Adrenal gland (tissue), 12 donors: ENCODE results near the gene RAD51B. TPM values are rescaled to one million over a fixed set of nuclear protein-coding genes. Genes with fewer than 3 reads are reported as not detected.

ENCODE experiments used
- DNase-seq, 7 donors: peaks; one replicate each; pipeline ENCODE4 v3.0.0-alpha.2; 2019 to 2020
- H3K27ac ChIP-seq, 5 donors: fragments of 200-600 bp; sonication (generic) in 4 of 5; 1 replicate in 3 of 5; 2 replicates in 2 of 5; pipeline versions ENCODE4 v1.5.1 to v1.8.0; 2016 to 2020; ENCODE audit warnings: mild to moderate bottlenecking in 1 of 5
- H3K27me3 ChIP-seq: fragments of 200-600 bp; 2 replicates; pipeline ENCODE4 v1.8.0; 2021
- H3K36me3 ChIP-seq, 2 donors: fragments of 200-600 bp; replicated peaks in 1 of 2; 1 replicate in 1 of 2; 2 replicates in 1 of 2; pipeline versions ENCODE4 v1.5.1 to v1.8.0; 2018 to 2022
- H3K4me1 ChIP-seq, 2 donors: fragments of 200-600 bp; replicated peaks in 1 of 2; 1 replicate in 1 of 2; 2 replicates in 1 of 2; pipeline versions ENCODE4 v1.5.1 to v1.8.0; 2018 to 2021
- H3K4me3 ChIP-seq, 4 donors: fragments of 200-600 bp; sonication (generic) in 3 of 4; one replicate each; pipeline ENCODE4 v1.5.1; 2016 to 2018
- H3K9me3 ChIP-seq, 3 donors: fragments of 200-600 bp; sonication (generic) in 1 of 3; replicated peaks in 1 of 3; 1 replicate in 2 of 3; 2 replicates in 1 of 3; pipeline versions ENCODE4 v1.5.1 to v1.8.0; 2016 to 2021
- POLR2A ChIP-seq, 2 donors: fragments of 450-650 bp; IDR thresholded peaks; one replicate each; pipeline ENCODE4 v1.6.1; 2017; ENCODE audit warnings: antibody characterized with exemption in 2 of 2, mild to moderate bottlenecking in 2 of 2, moderate library complexity in 1 of 2
- WGBS, 4 donors: extraction: QIAGEN DNeasy Blood & Tissue Kit in 2 of 4; methylation state at CpG; one replicate each; pipeline versions ENCODE4 v1.1.5 to v1.1.7; 2013 to 2017; 5-methylcytosine and 5-hydroxymethylcytosine counted together
- intact Hi-C, 2 donors: fragments of 100-400 bp; cut with DNase I; formaldehyde crosslinking; loops; one replicate each; pipeline versions ENCODE4 v1.14.1 to v1.15.0; 2022 to 2023
- polyA plus RNA-seq, 3 donors: library from polyadenylated mRNA; stranded (reverse); fragments of 200-250 nt in 2 of 3; fragments of 350-450 nt in 1 of 3; fragmentation: Illumina TruSeq in 1 of 3; extraction: RNeasy Lipid Tissue Mini Kit (QIAGEN cat#74804) in 1 of 3; gene quantifications; one replicate each; pipeline ENCODE4 v1.2.3, GENCODE V29; 2013 to 2014
- total RNA-seq, 9 donors: library from RNA; depleted of rRNA in 4 of 9; stranded (reverse); fragments of >200 nt in 4 of 9; fragments of 120-200 nt in 1 of 9; fragmentation: NEBNext Ultra II Directional in 1 of 9; extraction: Animal tissue kit (Norgen Biotek cat#: 25700) in 1 of 9; gene quantifications; one replicate each; pipeline versions ENCODE4 v1.1.0 to v1.2.4, GENCODE V29; 2013 to 2023
- TF ChIP-seq, protein P1 (sequence below), 6 experiments: fragments of 450-650 bp in 4 of 6; fragments of 200-600 bp in 2 of 6; sonication (generic) in 1 of 6; IDR thresholded peaks; 1 replicate in 5 of 6; 2 replicates in 1 of 6; pipeline versions ENCODE4 v1.5.1 to v1.8.0; 2016 to 2021; ENCODE audit warnings: antibody characterized with exemption in 6 of 6, mild to moderate bottlenecking in 2 of 6, moderate library complexity in 1 of 6
- donor health status: healthy with polysubstance abuse.
- donor health status: Bipolar disorder and iron deficiency.
- donor health status: DM: yes; HTN: yes; CAD: no.
- donor health status: DM: no; HTN: no; CAD: no.
- donor health status: DM: no; HTN: no; CAD: no.
- donor health status: DM: yes; HTN: yes; CAD: no.

RAD51B gene
- total and polyA plus RNA-seq, 12 donors, result 2.3 to 24.6 (median 12.4) TPM

- no peak overlapping the region for H3K4me3 ChIP-seq
- no peak for DNase-seq
- no peak overlapping the region for H3K27ac ChIP-seq
- H3K36me3 ChIP-seq, result no peaks in the 10 kb centered on the region
- WGBS, 4 donors, result 90 to 94% (median 94%) methylated on average over 3 of the region's 3 CpGs
- peaks cover 23 to 28% of the 10 kb centered on the region in 2 donors for H3K4me1 ChIP-seq
- no peaks in the 10 kb centered on the region for H3K27me3 ChIP-seq
- no peaks in the 10 kb centered on the region for H3K9me3 ChIP-seq
- TF ChIP-seq, protein P1, sequence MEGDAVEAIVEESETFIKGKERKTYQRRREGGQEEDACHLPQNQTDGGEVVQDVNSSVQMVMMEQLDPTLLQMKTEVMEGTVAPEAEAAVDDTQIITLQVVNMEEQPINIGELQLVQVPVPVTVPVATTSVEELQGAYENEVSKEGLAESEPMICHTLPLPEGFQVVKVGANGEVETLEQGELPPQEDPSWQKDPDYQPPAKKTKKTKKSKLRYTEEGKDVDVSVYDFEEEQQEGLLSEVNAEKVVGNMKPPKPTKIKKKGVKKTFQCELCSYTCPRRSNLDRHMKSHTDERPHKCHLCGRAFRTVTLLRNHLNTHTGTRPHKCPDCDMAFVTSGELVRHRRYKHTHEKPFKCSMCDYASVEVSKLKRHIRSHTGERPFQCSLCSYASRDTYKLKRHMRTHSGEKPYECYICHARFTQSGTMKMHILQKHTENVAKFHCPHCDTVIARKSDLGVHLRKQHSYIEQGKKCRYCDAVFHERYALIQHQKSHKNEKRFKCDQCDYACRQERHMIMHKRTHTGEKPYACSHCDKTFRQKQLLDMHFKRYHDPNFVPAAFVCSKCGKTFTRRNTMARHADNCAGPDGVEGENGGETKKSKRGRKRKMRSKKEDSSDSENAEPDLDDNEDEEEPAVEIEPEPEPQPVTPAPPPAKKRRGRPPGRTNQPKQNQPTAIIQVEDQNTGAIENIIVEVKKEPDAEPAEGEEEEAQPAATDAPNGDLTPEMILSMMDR (IDR thresholded peaks at IDR 0.05), result no peak
- no peak for TF ChIP-seq POLR2A (IDR thresholded peaks at IDR 0.05)
- intact Hi-C loops, result no loop called here
Observed at GRCh38 chr14:68448252-68448902, 628.8 kb downstream of the RAD51B start.

DNA sequence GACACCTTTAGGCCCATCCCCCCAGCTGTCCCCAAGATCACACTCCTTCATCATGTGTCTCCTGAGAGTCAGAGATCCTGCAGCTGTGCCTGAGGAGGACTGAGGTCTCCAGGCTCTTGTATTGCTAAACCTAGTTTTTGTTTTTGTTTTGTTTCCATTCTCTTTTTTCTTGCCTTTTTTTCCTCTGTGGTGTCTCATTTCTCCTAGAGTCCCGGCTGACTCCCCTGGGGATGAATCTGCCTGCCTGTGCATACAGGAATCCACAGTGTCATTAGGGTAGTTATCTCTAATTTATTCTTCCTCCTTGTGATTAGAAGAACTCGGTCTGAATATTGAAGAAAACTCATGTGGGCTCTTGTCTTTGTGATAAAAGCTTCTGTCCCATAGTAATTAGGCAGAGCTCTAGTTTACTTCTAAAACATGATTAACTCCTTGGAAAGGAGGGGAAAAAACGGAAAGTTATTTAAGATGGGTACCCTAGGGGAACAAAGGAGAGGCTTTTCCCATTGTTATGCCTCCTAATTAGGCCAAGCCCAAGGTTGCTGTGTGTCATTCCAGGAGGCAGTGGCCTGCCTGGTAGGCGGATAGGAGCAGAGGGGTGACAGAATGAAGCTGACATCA lies 630.1 kb downstream of the RAD51B start:
- Histone ChIP-seq H3K9me3 (no peaks in the 10 kb centered on the region), H3K36me3 (no peaks in the 10 kb centered on the region), H3K27me3 (no peaks in the 10 kb centered on the region), H3K4me3 (no peak overlapping the region), H3K4me1 (peaks cover 19 to 20% of the 10 kb centered on the region in 2 donors), H3K27ac (no peak overlapping the region)
- no peak for DNase-seq
- intact Hi-C loops, result no loop called here
- TF ChIP-seq POLR2A (IDR thresholded peaks at IDR 0.05), result no peak
- TF ChIP-seq, protein P1 (IDR thresholded peaks at IDR 0.05), result no peak
- WGBS, 4 donors, result 33 to 54% (median 47%) methylated on average over 4 of the region's 4 CpGs

DNA sequence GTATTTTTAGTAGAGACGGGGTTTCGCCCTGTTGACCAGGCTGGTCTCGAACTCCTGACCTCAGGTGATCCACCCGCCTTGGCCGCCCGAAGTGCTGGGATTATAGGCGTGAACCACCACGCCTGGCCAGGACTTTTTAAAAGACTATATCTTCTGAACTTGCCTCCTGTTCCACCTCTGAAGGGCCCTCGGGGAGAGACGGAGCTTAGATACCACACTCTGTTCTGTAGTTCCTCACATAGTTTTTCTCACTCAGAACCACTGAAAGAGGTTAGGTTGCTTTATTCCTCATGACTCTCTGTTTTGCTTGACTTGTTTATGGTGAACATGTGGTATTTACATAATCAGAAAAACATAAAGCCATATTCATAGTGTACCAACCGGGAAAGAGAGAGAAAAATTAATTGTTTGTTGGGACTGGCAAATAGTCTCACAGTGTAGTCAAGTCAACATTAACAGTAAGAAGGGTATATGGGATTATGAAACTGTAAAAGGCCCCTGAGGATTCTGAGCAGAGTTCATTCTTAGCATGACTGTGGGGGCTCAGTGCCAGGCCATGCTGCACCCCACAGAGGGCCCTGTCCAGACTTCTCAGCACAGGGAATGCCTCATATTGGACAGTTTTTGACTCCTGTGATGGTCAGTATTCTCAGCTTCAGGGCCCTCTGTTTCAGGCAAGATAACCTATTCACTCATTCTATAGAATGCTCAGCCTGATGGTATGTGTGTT lies 631.0 kb downstream of the RAD51B start:
- H3K36me3 ChIP-seq, result no peaks in the 10 kb centered on the region

More for the DNA sequence above, 631.0 kb downstream of the RAD51B start:
- no peaks in the 10 kb centered on the region for H3K27me3 ChIP-seq
- no peak for TF ChIP-seq POLR2A (IDR thresholded peaks at IDR 0.05)
- TF ChIP-seq, protein P1 (IDR thresholded peaks at IDR 0.05), result no peak
- intact Hi-C loops, result no loop called here
- H3K4me1 ChIP-seq, result peaks cover 14 to 15% of the 10 kb centered on the region in 2 donors
- no peak overlapping the region for H3K4me3 ChIP-seq
- no peak overlapping the region for H3K27ac ChIP-seq
- H3K9me3 ChIP-seq, result no peaks in the 10 kb centered on the region
- DNase-seq, result no peak
- WGBS, 4 donors, result 95 to 98% (median 97%) methylated on average over 11 of the region's 11 CpGs
